ENCODE measurements around the gene SDCBP2.

SDCBP2 gene

GRCh38 chr20:1376007-1376406, 47.1 kb upstream of the SDCBP2 start:
- no peak for DNase-seq (ENCODE audit: extremely low read depth, insufficient read length)
- no peak overlapping the region; the same call in 1 of the 2 replicates for H3K4me3 ChIP-seq (replicated peaks; ENCODE audit: low read depth, low read length)
- no peaks in the 10 kb centered on the region for H3K27me3 ChIP-seq (replicated peaks; ENCODE audit: control insufficient read depth, insufficient read depth, low read length)
- no peak for TF ChIP-seq CTCF (IDR thresholded peaks at IDR 0.05; ENCODE audit: insufficient read depth, low read length, poor library complexity, severe bottlenecking)
- peaks cover 7% of the 10 kb centered on the region for H3K36me3 ChIP-seq (ENCODE audit: control insufficient read depth, insufficient read depth, low read length)

GRCh38 chr20:1375515-1375914, 46.6 kb upstream of the SDCBP2 start:
- no peak for DNase-seq (ENCODE audit: extremely low read depth, insufficient read length)
- peaks cover 9% of the 10 kb centered on the region for H3K36me3 ChIP-seq (ENCODE audit: control insufficient read depth, insufficient read depth, low read length)
- TF ChIP-seq CTCF (IDR thresholded peaks at IDR 0.05; ENCODE audit: insufficient read depth, low read length, poor library complexity, severe bottlenecking): no peak

GRCh38 chr20:1374246-1374645, 45.3 kb upstream of the SDCBP2 start:
- no peaks in the 10 kb centered on the region for H3K27me3 ChIP-seq (replicated peaks; ENCODE audit: control insufficient read depth, insufficient read depth, low read length)
- no peak for TF ChIP-seq CTCF (IDR thresholded peaks at IDR 0.05; ENCODE audit: insufficient read depth, low read length, poor library complexity, severe bottlenecking)
- no peak for DNase-seq (ENCODE audit: extremely low read depth, insufficient read length)
- no peak overlapping the region for H3K4me3 ChIP-seq (replicated peaks; ENCODE audit: low read depth, low read length)
- peaks cover 13% of the 10 kb centered on the region for H3K36me3 ChIP-seq (ENCODE audit: control insufficient read depth, insufficient read depth, low read length)

More at GRCh38 chr20:1375515-1375914, 46.6 kb upstream of the SDCBP2 start:
- no peaks in the 10 kb centered on the region for H3K27me3 ChIP-seq (replicated peaks; ENCODE audit: control insufficient read depth, insufficient read depth, low read length)
- H3K4me3 ChIP-seq (replicated peaks; ENCODE audit: low read depth, low read length): no peak overlapping the region

GRCh38 chr20:1373614-1374013, 44.7 kb upstream of the SDCBP2 start:
- Histone ChIP-seq H3K36me3 (ENCODE audit: control insufficient read depth, insufficient read depth, low read length) (peaks cover 13% of the 10 kb centered on the region), H3K27me3 (replicated peaks; ENCODE audit: control insufficient read depth, insufficient read depth, low read length) (no peaks in the 10 kb centered on the region), H3K4me3 (replicated peaks; ENCODE audit: low read depth, low read length) (no peak overlapping the region)
- no peak for DNase-seq (ENCODE audit: extremely low read depth, insufficient read length)
- TF ChIP-seq CTCF (IDR thresholded peaks at IDR 0.05; ENCODE audit: insufficient read depth, low read length, poor library complexity, severe bottlenecking): no peak

GRCh38 chr20:1373036-1373435, 44.1 kb upstream of the SDCBP2 start:
- no peak for TF ChIP-seq CTCF (IDR thresholded peaks at IDR 0.05; ENCODE audit: insufficient read depth, low read length, poor library complexity, severe bottlenecking)
- DNase-seq (ENCODE audit: extremely low read depth, insufficient read length): no peak
- no peaks in the 10 kb centered on the region for H3K27me3 ChIP-seq (replicated peaks; ENCODE audit: control insufficient read depth, insufficient read depth, low read length)
- H3K36me3 ChIP-seq (ENCODE audit: control insufficient read depth, insufficient read depth, low read length): peaks cover 15% of the 10 kb centered on the region
- H3K4me3 ChIP-seq (replicated peaks; ENCODE audit: low read depth, low read length): no peak overlapping the region

All from GM06990 (cell line).